NCI-H2196 (cell line): ENCODE measurements around the gene DNAI1.
"Not testable (repeated sequence)": the region's sequence is repeated elsewhere in the genome, so short reads cannot be mapped to it uniquely, and the experiment has no call there.

Source experiments
- DNase-seq: peaks from one replicate; lab custom pipeline; 2025; ENCODE audit not compliant: unreplicated experiment; lab: John Stamatoyannopoulos, UW

Gene DNAI1

GRCh38 chr9:34458013-34458958 lies at the start of gene DNAI1, which contains the start of gene FAM219A:
Gene DNAI1 (plus strand): TSS chr9:34458805. CDS start chr9:34459006, 201 bp downstream.
Gene FAM219A (minus strand): TSS chr9:34458570. CDS start chr9:34458263, 307 bp downstream.
- DNase-seq = peak; percentile 98

GRCh38 chr9:34409154-34409553 lies 49.5 kb upstream of the DNAI1 start:
- DNase-seq = no peak

- DNase-seq = no peak
Observed at GRCh38 chr9:34412336-34412735, 46.3 kb upstream of the DNAI1 start.

GRCh38 chr9:34413231-34413852 lies 45.3 kb upstream of the DNAI1 start:
- no peak for DNase-seq

- DNase-seq = peak; percentile 60
Observed at GRCh38 chr9:34417734-34418133, 40.9 kb upstream of the DNAI1 start.

- DNase-seq = no peak
Observed at GRCh38 chr9:34419716-34420504, 38.7 kb upstream of the DNAI1 start.

GRCh38 chr9:34426347-34427074 lies 32.1 kb upstream of the DNAI1 start:
- DNase-seq = no peak

GRCh38 chr9:34428325-34428958 lies 30.2 kb upstream of the DNAI1 start:
- peak; percentile 46 for DNase-seq

- peak; percentile 90 for DNase-seq
Observed at GRCh38 chr9:34430843-34431437, 27.7 kb upstream of the DNAI1 start.

GRCh38 chr9:34431667-34432066 lies 26.9 kb upstream of the DNAI1 start:
- no peak for DNase-seq

- peak; percentile 74 for DNase-seq
Observed at GRCh38 chr9:34437006-34437925, 21.3 kb upstream of the DNAI1 start.

- not testable (repeated sequence) for DNase-seq
Observed at GRCh38 chr9:34437926-34438307, 20.7 kb upstream of the DNAI1 start.

- not testable (repeated sequence) for DNase-seq
Observed at GRCh38 chr9:34438465-34438864, 20.1 kb upstream of the DNAI1 start.

- no peak for DNase-seq
Observed at GRCh38 chr9:34440017-34440416, 18.6 kb upstream of the DNAI1 start.

- DNase-seq = no peak
Observed at GRCh38 chr9:34442770-34443169, 15.8 kb upstream of the DNAI1 start.

- DNase-seq = no peak
Observed at GRCh38 chr9:34443533-34443932, 15.1 kb upstream of the DNAI1 start.

GRCh38 chr9:34443976-34444375 lies 14.6 kb upstream of the DNAI1 start:
- DNase-seq = no peak

- no peak for DNase-seq
Observed at GRCh38 chr9:34446468-34446891, 12.1 kb upstream of the DNAI1 start.

GRCh38 chr9:34446951-34447350 lies 11.7 kb upstream of the DNAI1 start:
- DNase-seq = no peak
